Measurements from ENCODE around the gene MRPS18A. TPM values are rescaled to one million over a fixed set of nuclear protein-coding genes. Genes with fewer than 3 reads are reported as not detected.

MRPS18A gene
- total and polyA plus RNA-seq, 2 of the 13 experiments (the other 11 are each of a cell fraction or from before 2014, with no cell fraction given), result 87.8 to 89.1 TPM

DNA sequence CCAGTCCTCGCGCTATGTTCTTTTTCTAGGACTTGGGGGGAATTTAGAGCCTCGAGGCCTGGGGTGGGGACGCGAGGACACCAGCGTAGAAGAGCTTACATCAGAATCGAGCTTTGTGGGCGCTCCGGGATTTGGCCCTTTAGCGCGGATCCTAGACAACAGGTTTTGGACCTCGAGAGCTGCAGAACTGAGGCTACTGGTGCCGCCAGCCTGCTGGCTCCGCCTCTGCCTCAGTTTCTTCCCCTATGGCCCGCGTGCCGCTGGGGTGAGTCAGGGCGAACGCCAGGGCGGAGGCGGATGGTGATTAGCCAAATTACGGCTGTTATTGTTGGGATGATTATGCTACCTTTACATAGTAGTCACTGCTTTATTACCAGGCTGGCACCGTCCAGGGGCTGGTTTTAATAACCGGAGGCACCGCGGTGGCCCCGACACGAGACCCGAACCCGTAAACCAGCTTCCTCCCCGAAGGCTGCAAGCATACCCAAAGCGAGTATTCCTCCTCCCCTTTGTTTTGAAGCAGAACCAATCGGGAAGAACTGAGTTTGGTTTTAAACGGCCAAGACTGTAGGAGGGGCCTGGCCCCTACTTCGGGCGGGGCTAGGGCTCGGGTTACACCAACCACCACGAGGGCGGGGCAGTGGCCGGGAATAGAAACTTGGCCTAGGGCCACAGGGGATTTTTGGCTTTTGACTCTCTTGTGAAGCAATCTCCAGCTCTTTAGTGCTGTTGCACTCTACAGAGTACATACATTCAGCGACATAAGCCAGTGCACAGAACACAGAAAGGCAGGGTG, 57.9 kb downstream of the MRPS18A start (continued):
- TF ChIP-seq ZNF687 (CRISPR knock-in tag; IDR thresholded peaks at IDR 0.05) (peak; percentile 87), ZNF564 (CRISPR knock-in tag; IDR thresholded peaks at IDR 0.05) (no peak), BCL6 (CRISPR knock-in tag; IDR thresholded peaks at IDR 0.05) (peak; percentile 63; the same call in 1 of the 2 replicates), SMAD1 (CRISPR knock-in tag; IDR thresholded peaks at IDR 0.05; ENCODE audit: borderline replicate concordance, low read depth) (peak; percentile 67; the same call in 1 of the 2 replicates), ZFP37 (CRISPR knock-in tag; IDR thresholded peaks at IDR 0.05; ENCODE audit: borderline replicate concordance) (0 out of 2 replicates have a peak, but pooled peaks have one; percentile 56), SMAD3 (CRISPR knock-in tag; IDR thresholded peaks at IDR 0.05) (peak; percentile 74; the same call in 1 of the 2 replicates), CBX5 (CRISPR knock-in tag; IDR thresholded peaks at IDR 0.05; ENCODE audit: borderline replicate concordance) (no peak), TFE3 (CRISPR knock-in tag; IDR thresholded peaks at IDR 0.05) (peak; percentile 65), ZFX (CRISPR knock-in tag; IDR thresholded peaks at IDR 0.05; ENCODE audit: low read depth) (peak; percentile 81; the same call in 1 of the 2 replicates), ZNF615 (CRISPR knock-in tag; IDR thresholded peaks at IDR 0.05; ENCODE audit: borderline replicate concordance) (no peak), TMF1 (CRISPR knock-in tag; IDR thresholded peaks at IDR 0.05; ENCODE audit: low read depth) (no peak), RBFOX2 (IDR thresholded peaks at IDR 0.05; ENCODE audit: low read depth, low read length) (peak; percentile 56), RFXANK (CRISPR knock-in tag; IDR thresholded peaks at IDR 0.05) (peak; percentile 59; the same call in 1 of the 2 replicates), ZFP36L1 (CRISPR knock-in tag; IDR thresholded peaks at IDR 0.05) (no peak; the same call in 1 of the 2 replicates), HMGA1 (CRISPR knock-in tag; conservative IDR thresholded peaks at IDR 0.05) (no peak), PHF20 (CRISPR knock-in tag; IDR thresholded peaks at IDR 0.05) (no peak)
- TF ChIP-seq, protein P1, sequence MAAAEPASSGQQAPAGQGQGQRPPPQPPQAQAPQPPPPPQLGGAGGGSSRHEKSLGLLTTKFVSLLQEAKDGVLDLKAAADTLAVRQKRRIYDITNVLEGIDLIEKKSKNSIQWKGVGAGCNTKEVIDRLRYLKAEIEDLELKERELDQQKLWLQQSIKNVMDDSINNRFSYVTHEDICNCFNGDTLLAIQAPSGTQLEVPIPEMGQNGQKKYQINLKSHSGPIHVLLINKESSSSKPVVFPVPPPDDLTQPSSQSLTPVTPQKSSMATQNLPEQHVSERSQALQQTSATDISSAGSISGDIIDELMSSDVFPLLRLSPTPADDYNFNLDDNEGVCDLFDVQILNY (CRISPR knock-in tag; conservative IDR thresholded peaks at IDR 0.05), result no peak
- TF ChIP-seq, protein P2, sequence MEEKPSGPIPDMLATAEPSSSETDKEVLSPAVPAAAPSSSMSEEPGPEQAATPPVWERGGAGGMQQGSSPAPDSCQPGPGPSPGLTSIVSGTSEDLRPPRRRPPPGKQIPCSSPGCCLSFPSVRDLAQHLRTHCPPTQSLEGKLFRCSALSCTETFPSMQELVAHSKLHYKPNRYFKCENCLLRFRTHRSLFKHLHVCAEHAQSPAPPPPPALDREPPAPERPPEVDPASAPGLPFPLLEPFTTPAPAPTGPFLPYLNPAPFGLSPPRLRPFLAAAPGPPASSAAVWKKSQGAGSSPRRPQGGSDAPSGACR (CRISPR knock-in tag; IDR thresholded peaks at IDR 0.05), result peak; percentile 77; the same call in 1 of the 2 replicates
- TF ChIP-seq, protein P3, sequence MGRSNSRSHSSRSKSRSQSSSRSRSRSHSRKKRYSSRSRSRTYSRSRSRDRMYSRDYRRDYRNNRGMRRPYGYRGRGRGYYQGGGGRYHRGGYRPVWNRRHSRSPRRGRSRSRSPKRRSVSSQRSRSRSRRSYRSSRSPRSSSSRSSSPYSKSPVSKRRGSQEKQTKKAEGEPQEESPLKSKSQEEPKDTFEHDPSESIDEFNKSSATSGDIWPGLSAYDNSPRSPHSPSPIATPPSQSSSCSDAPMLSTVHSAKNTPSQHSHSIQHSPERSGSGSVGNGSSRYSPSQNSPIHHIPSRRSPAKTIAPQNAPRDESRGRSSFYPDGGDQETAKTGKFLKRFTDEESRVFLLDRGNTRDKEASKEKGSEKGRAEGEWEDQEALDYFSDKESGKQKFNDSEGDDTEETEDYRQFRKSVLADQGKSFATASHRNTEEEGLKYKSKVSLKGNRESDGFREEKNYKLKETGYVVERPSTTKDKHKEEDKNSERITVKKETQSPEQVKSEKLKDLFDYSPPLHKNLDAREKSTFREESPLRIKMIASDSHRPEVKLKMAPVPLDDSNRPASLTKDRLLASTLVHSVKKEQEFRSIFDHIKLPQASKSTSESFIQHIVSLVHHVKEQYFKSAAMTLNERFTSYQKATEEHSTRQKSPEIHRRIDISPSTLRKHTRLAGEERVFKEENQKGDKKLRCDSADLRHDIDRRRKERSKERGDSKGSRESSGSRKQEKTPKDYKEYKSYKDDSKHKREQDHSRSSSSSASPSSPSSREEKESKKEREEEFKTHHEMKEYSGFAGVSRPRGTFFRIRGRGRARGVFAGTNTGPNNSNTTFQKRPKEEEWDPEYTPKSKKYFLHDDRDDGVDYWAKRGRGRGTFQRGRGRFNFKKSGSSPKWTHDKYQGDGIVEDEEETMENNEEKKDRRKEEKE (IDR thresholded peaks at IDR 0.05), result no peak

Data from HepG2 (cell line).